ENCODE data around the gene SVIL.
"Not testable (repeated sequence)": the region's sequence is repeated elsewhere in the genome, so short reads cannot be mapped to it uniquely, and the experiment has no call there.

DNA sequence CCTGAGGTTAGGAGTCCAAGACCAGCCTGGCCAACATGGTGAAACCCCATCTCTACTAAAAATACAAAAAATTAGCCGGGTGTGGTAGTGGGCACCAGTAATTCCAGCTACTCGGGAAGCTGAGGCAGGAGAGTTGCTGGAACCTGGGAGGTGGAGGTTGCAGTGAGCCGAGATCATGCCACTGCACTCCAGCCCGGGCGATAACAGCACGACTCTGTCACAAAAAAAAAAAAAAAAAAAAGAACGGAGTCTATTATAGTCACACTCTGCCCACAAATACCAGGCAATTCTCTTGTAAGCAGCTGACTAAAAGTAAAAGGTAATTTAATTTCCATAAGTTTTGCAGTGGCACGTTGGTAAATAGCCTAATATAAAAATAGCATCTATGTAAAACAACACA, 98.1 kb downstream of the SVIL start:
- TF ChIP-seq EZH2 (IDR thresholded peaks at IDR 0.05; ENCODE audit: insufficient read depth, poor library complexity, severe bottlenecking); EZH2phosphoT487 (IDR thresholded peaks at IDR 0.05; ENCODE audit: insufficient read depth, low read depth): not testable (repeated sequence)

Measured in GM23248 (cell line).